Kidney (tissue), 22 donors: Measurements from ENCODE around the gene COL6A1. TPM values are rescaled to one million over a fixed set of nuclear protein-coding genes. Genes with fewer than 3 reads are reported as not detected.

Experiments
- DNase-seq, 5 donors: peaks; one replicate each; pipeline ENCODE4 v3.0.0-alpha.2; 2013 to 2020
- FAIRE-seq: peaks from 2 replicates; lab custom pipeline; 2012; peaks lifted over from hg19 to GRCh38; lab: Jason Lieb, UNC
- H3K27ac ChIP-seq, 2 donors: one replicate each; pipeline ENCODE4 v1.7.0; 2013; ENCODE audit warnings: low read depth in 2 of 2, low read length in 2 of 2, inconsistent platforms in 1 of 2
- H3K27me3 ChIP-seq: one replicate; pipeline ENCODE4 v1.7.1; 2013; ENCODE audit warnings: low read length, inconsistent platforms; ENCODE audit not compliant: control insufficient read depth, insufficient read depth
- H3K36me3 ChIP-seq, 3 donors: one replicate each; pipeline versions ENCODE4 v1.7.0 to v1.7.1; 2013; ENCODE audit warnings: low read length in 3 of 3, control low read depth in 1 of 3, inconsistent platforms in 1 of 3; ENCODE audit not compliant: insufficient read depth in 3 of 3, control insufficient read depth in 2 of 3
- H3K4me1 ChIP-seq, 3 donors: one replicate each; pipeline versions ENCODE4 v1.7.0 to v1.7.1; 2013; ENCODE audit warnings: low read length in 3 of 3, inconsistent platforms in 1 of 3, low read depth in 1 of 3; ENCODE audit not compliant: control insufficient read depth in 2 of 3, insufficient read depth in 2 of 3
- H3K4me3 ChIP-seq, 3 donors: one replicate each; pipeline versions ENCODE4 v1.7.0 to v1.8.1; 2013; ENCODE audit warnings: low read length in 3 of 3, control low read depth in 1 of 3, inconsistent platforms in 1 of 3
- H3K9ac ChIP-seq, 3 donors: one replicate each; pipeline versions ENCODE4 v1.7.0 to v1.7.1; 2013; ENCODE audit warnings: low read length in 3 of 3, control low read depth in 1 of 3, inconsistent platforms in 1 of 3
- H3K9me3 ChIP-seq, 3 donors: one replicate each; pipeline versions ENCODE4 v1.7.0 to v1.7.1; 2013; ENCODE audit warnings: low read length in 3 of 3, control low read depth in 1 of 3, inconsistent platforms in 1 of 3; ENCODE audit not compliant: control insufficient read depth in 2 of 3, insufficient read depth in 1 of 3
- intact Hi-C: fragments of 100-400 bp; cut with DNase I; formaldehyde crosslinking; loops from one replicate; pipeline ENCODE4 v1.11.1; 2022
- long read RNA-seq, 10 donors: library from polyadenylated mRNA in 1 of 10; unstranded in 1 of 10; transcript quantifications; one replicate each; pipeline ENCODE4 v2.0.0 and lab custom pipeline, GENCODE V29; 2021 to 2026
- polyA plus RNA-seq: library from polyadenylated mRNA; stranded (reverse); fragments of 350-450 nt; fragmentation: Illumina TruSeq; extraction: RNeasy Lipid Tissue Mini Kit (QIAGEN cat#74804); gene quantifications from one replicate; pipeline ENCODE4 v1.2.3, GENCODE V29; 2014; ENCODE audit warnings: low read depth, low replicate concordance; ENCODE audit not compliant: insufficient read depth
- total RNA-seq: library from RNA; stranded (reverse); fragmentation: NEBNext Ultra II Directional; extraction: Animal tissue kit (Norgen Biotek cat#: 25700); gene quantifications from one replicate; pipeline ENCODE4 v1.2.1, GENCODE V29; 2021
- TF ChIP-seq, protein P1 (sequence below): IDR thresholded peaks from 3 replicates; pipeline ENCODE4 v1.5.1; 2012; ENCODE audit warnings: mild to moderate bottlenecking, moderate library complexity, borderline replicate concordance; ENCODE audit not compliant: insufficient read depth; ENCODE audit errors: extremely low read depth
- donor health status: control.
- donor health status: control.
- donor health status: control.
- donor health status: control.
- donor health status: control.
- donor health status: DM: yes; HTN: yes; CAD: no.
- donor health status: Normal renal cell carcinoma (clear cell type).

COL6A1 gene, protein sequence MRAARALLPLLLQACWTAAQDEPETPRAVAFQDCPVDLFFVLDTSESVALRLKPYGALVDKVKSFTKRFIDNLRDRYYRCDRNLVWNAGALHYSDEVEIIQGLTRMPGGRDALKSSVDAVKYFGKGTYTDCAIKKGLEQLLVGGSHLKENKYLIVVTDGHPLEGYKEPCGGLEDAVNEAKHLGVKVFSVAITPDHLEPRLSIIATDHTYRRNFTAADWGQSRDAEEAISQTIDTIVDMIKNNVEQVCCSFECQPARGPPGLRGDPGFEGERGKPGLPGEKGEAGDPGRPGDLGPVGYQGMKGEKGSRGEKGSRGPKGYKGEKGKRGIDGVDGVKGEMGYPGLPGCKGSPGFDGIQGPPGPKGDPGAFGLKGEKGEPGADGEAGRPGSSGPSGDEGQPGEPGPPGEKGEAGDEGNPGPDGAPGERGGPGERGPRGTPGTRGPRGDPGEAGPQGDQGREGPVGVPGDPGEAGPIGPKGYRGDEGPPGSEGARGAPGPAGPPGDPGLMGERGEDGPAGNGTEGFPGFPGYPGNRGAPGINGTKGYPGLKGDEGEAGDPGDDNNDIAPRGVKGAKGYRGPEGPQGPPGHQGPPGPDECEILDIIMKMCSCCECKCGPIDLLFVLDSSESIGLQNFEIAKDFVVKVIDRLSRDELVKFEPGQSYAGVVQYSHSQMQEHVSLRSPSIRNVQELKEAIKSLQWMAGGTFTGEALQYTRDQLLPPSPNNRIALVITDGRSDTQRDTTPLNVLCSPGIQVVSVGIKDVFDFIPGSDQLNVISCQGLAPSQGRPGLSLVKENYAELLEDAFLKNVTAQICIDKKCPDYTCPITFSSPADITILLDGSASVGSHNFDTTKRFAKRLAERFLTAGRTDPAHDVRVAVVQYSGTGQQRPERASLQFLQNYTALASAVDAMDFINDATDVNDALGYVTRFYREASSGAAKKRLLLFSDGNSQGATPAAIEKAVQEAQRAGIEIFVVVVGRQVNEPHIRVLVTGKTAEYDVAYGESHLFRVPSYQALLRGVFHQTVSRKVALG
- total RNA-seq (127 TPM), polyA plus RNA-seq (112 TPM)
- long read RNA-seq, donor 1, transcript COL6A1-204 (3 exons, 968 nt): major isoform, 5 of 48 reads
- long read RNA-seq, donor 1, partial matches to known transcripts: 34 of 48 reads
- long read RNA-seq, donor 1, other reads (novel, unspliced or antisense): 8 of 48 reads
- long read RNA-seq, donor 2, partial matches to known transcripts: 5 of 17 reads
- long read RNA-seq, donor 2, other reads (novel, unspliced or antisense): 6 of 17 reads
- long read RNA-seq, donor 3, transcript COL6A1-204 (3 exons, 968 nt): major isoform, 8 of 34 reads
- long read RNA-seq, donor 3, partial matches to known transcripts: 6 of 34 reads
- long read RNA-seq, donor 3, other reads (novel, unspliced or antisense): 17 of 34 reads
- long read RNA-seq, donor 4, partial matches to known transcripts: 0 of 18 reads
- long read RNA-seq, donor 4, other reads (novel, unspliced or antisense): 15 of 18 reads
- long read RNA-seq, donor 5: 0 reads
- long read RNA-seq, donor 6, partial matches to known transcripts: 0 of 2 reads
- long read RNA-seq, donor 6, other reads (novel, unspliced or antisense): 0 of 2 reads
- long read RNA-seq, donor 7, partial matches to known transcripts: 186 of 192 reads
- long read RNA-seq, donor 7, other reads (novel, unspliced or antisense): 3 of 192 reads
- long read RNA-seq, donor 8, transcript COL6A1-204 (3 exons, 968 nt): major isoform, 8 of 29 reads
- long read RNA-seq, donor 8, partial matches to known transcripts: 19 of 29 reads
- long read RNA-seq, donor 8, other reads (novel, unspliced or antisense): 0 of 29 reads
- long read RNA-seq, donor 9, partial matches to known transcripts: 6 of 7 reads
- long read RNA-seq, donor 9, other reads (novel, unspliced or antisense): 0 of 7 reads
- long read RNA-seq, donor 10, transcript COL6A1-204 (3 exons, 968 nt): major isoform, 6 of 15 reads
- long read RNA-seq, donor 10, partial matches to known transcripts: 8 of 15 reads
- long read RNA-seq, donor 10, other reads (novel, unspliced or antisense): 0 of 15 reads

DNA sequence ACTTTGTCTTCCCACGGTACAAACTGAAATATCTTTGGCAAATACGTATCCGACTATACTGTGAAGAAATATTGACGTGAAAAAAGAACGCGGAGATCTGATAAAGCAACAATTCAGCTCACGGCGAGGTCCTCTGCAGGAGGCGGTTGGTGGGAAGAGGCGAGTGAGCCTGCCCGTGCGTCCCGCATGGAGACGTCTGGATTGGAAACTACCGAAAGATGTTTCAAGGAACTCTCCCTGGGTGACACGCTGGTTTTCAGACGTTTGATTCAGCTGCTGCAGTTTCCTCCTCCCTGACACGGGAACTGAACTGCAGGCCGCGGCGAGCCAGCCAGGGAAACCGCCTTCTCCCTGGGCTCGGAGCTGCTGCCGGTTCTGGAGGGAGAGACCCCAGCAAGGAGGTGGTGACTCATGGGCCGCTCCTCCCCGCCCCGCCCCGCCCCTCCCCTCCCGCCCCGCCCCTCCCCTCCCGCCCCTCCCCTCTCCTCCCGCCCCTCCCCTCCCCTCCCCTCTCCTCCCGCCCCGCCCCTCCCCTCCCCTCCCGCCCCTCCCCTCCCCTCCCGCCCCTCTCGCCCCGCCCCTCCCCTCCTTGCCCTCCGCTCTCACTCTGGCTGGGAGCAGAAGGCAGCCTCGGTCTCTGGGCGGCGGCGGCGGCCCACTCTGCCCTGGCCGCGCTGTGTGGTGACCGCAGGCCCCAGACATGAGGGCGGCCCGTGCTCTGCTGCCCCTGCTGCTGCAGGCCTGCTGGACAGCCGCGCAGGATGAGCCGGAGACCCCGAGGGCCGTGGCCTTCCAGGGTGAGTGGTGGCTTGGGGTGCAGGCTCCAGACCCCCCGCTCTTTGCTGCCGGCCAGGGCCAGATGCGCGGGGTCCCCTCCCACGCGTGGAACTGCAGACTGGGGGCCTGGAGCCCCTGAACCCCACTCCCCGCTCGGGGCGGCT lies at the start of gene COL6A1:
COL6A1 (plus strand) TSS at position 620 of the 941 bp plus-strand sequence; CDS start at position 701, 81 bp downstream.
- Histone ChIP-seq H3K9me3 (no peaks in the 10 kb centered on the region), H3K27ac (peak within 1 kb of the TSS; percentile 57 to 81), H3K9ac (peak within 1 kb of the TSS; percentile 26 to 77 (median 67)), H3K4me1 (peaks cover 0 to 11% (median 4%) of the 10 kb centered on the region in 3 donors), H3K4me3 (peak within 1 kb of the TSS; percentile 56 to 80 (median 69)), H3K27me3 (peaks cover 5% of the 10 kb centered on the region), H3K36me3 (peaks cover 0 to 15% (median 4%) of the 10 kb centered on the region in 3 donors)
- DNase-seq (peak; percentile 90 to 95 (median 92)), FAIRE-seq (no peak)
- TF ChIP-seq, protein P1, sequence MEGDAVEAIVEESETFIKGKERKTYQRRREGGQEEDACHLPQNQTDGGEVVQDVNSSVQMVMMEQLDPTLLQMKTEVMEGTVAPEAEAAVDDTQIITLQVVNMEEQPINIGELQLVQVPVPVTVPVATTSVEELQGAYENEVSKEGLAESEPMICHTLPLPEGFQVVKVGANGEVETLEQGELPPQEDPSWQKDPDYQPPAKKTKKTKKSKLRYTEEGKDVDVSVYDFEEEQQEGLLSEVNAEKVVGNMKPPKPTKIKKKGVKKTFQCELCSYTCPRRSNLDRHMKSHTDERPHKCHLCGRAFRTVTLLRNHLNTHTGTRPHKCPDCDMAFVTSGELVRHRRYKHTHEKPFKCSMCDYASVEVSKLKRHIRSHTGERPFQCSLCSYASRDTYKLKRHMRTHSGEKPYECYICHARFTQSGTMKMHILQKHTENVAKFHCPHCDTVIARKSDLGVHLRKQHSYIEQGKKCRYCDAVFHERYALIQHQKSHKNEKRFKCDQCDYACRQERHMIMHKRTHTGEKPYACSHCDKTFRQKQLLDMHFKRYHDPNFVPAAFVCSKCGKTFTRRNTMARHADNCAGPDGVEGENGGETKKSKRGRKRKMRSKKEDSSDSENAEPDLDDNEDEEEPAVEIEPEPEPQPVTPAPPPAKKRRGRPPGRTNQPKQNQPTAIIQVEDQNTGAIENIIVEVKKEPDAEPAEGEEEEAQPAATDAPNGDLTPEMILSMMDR: no peak
- intact Hi-C loops: no loop called here

GRCh38 chr21:45932922-45933502 lies 48.6 kb upstream of the COL6A1 start:
- Histone ChIP-seq H3K27ac (no peak overlapping the region), H3K4me3 (no peak overlapping the region), H3K9ac (no peak overlapping the region), H3K9me3 (peaks cover 0 to 22% (median 2%) of the 10 kb centered on the region in 3 donors), H3K27me3 (no peaks in the 10 kb centered on the region), H3K36me3 (no peaks in the 10 kb centered on the region), H3K4me1 (no peaks in the 10 kb centered on the region)
- intact Hi-C loops: no loop called here
- TF ChIP-seq, protein P1: no peak
- FAIRE-seq: no peak
- DNase-seq: peak in 1 of 5 donors; percentile 17
